GM12878 (cell line): ENCODE data around the gene PLS1. TPM values are rescaled to one million over a fixed set of nuclear protein-coding genes. Genes with fewer than 3 reads are reported as not detected.

Source experiments
- ATAC-seq: fragments of 200-7000 bp; cut with Tn5 transposase; 3 replicates; pipeline ENCODE4 v1.9.1; 2020; ENCODE audit warnings: mild to moderate bottlenecking, moderate library complexity
- BruUV-seq: library from RNA; stranded (reverse); fragments of 400-500 nt; replicated peaks from 2 replicates; lab custom pipeline; 2021; lab: Mats Ljungman, UMichigan
- CTCF ChIA-PET: fragments of 300-600 bp; sonication (Branson Sonifier 250); formaldehyde crosslinking; extraction: SDS; loops from one replicate; lab custom pipeline; 2021; ENCODE audit warnings: inconsistent platforms; lab: Yijun Ruan, JAX
- POLR2A ChIA-PET: fragments of 350-600 bp; formaldehyde crosslinking; extraction: SDS; loops from one replicate; lab custom pipeline; 2021; ENCODE audit warnings: inconsistent platforms; lab: Charles Lee
- RAD21 ChIA-PET: fragments of 300-600 bp; sonication (Branson Sonifier 250); formaldehyde crosslinking; loops from one replicate; lab custom pipeline; 2023; ENCODE audit warnings: antibody characterized with exemption; ENCODE audit not compliant: unreplicated experiment; lab: Charles Lee
- SMC1A ChIA-PET: fragments of 300-600 bp; sonication (Branson Sonifier 250); formaldehyde crosslinking; loops from one replicate; lab custom pipeline; 2023; ENCODE audit not compliant: unreplicated experiment, uncharacterized antibody; lab: Charles Lee
- DNase-seq: peaks from one replicate; pipeline ENCODE4 v3.0.0-alpha.2; 2011; ENCODE audit warnings: low read depth, low spot score
- FAIRE-seq: peaks from 3 replicates; lab custom pipeline; 2011; peaks lifted over from hg19 to GRCh38; lab: Jason Lieb, UNC
- H2AFZ ChIP-seq: 2 replicates; pipeline ENCODE4 v1.6.0; 2011; ENCODE audit warnings: low read depth, low read length, control low read depth; ENCODE audit not compliant: control insufficient read depth
- H3K27ac ChIP-seq: 2 replicates; pipeline ENCODE4 v1.5.1; 2011; ENCODE audit warnings: control low read depth; ENCODE audit not compliant: control insufficient read depth, insufficient read depth
- H3K27me3 ChIP-seq, 2 experiments: replicated peaks in 1 of 2; 2 replicates each; pipeline versions ENCODE4 v1.6.0 to v1.6.1; 2011; ENCODE audit warnings: low read length in 1 of 2; ENCODE audit not compliant: control insufficient read depth in 2 of 2, insufficient read depth in 2 of 2
- H3K36me3 ChIP-seq, 2 experiments: 2 replicates each; pipeline ENCODE4 v1.5.1; 2011; ENCODE audit warnings: low read length in 1 of 2; ENCODE audit not compliant: control insufficient read depth in 2 of 2, insufficient read depth in 2 of 2
- H3K4me1 ChIP-seq: 2 replicates; pipeline ENCODE4 v1.6.1; 2011; ENCODE audit warnings: mild to moderate bottlenecking, low read length, moderate library complexity, mixed read lengths; ENCODE audit not compliant: control insufficient read depth, insufficient read depth
- H3K4me2 ChIP-seq: 2 replicates; pipeline ENCODE4 v1.6.0; 2011; ENCODE audit warnings: control low read depth; ENCODE audit not compliant: control insufficient read depth, insufficient read depth
- H3K4me3 ChIP-seq: fragments of 200-600 bp; sonication (generic); 2 replicates; pipeline ENCODE4 v1.5.1; 2016
- H3K79me2 ChIP-seq: 2 replicates; pipeline ENCODE4 v1.6.0; 2011; ENCODE audit warnings: low read length; ENCODE audit not compliant: control insufficient read depth, insufficient read depth
- H3K9ac ChIP-seq: 2 replicates; pipeline ENCODE4 v1.8.0; 2011; ENCODE audit warnings: low read length, control low read depth, mixed read lengths; ENCODE audit not compliant: control insufficient read depth, insufficient read depth
- H3K9me3 ChIP-seq: replicated peaks from 3 replicates; pipeline ENCODE4 v1.5.1; 2011; ENCODE audit warnings: mild to moderate bottlenecking, low read length; ENCODE audit not compliant: control insufficient read depth, insufficient read depth
- H4K20me1 ChIP-seq: 2 replicates; pipeline ENCODE4 v1.6.0; 2011; ENCODE audit not compliant: control insufficient read depth, insufficient read depth
- ASH2L ChIP-seq: fragments of 300-600, 200-600 bp; sonication (generic); IDR thresholded peaks from 2 replicates; pipeline ENCODE4 v1.6.1; 2017; ENCODE audit warnings: low read depth, mild to moderate bottlenecking, borderline replicate concordance
- CREM ChIP-seq: IDR thresholded peaks from 2 replicates; pipeline ENCODE4 v1.6.1; 2014; ENCODE audit warnings: antibody characterized with exemption, low read depth
- EGR1 ChIP-seq, 2 experiments: IDR thresholded peaks; 1 replicate in 1 of 2; 2 replicates in 1 of 2; pipeline ENCODE4 v1.6.1; 2011 to 2012; ENCODE audit warnings: low read depth in 2 of 2, low read length in 2 of 2, borderline replicate concordance in 1 of 2, mild to moderate bottlenecking in 1 of 2, moderate library complexity in 1 of 2
- FOXK2 ChIP-seq: fragments of 450-650 bp; IDR thresholded peaks from 2 replicates; pipeline ENCODE4 v1.6.1; 2017; ENCODE audit warnings: mild to moderate bottlenecking, moderate library complexity
- IKZF1 ChIP-seq: fragments of 450-650 bp; conservative IDR thresholded peaks from 2 replicates; pipeline ENCODE4 v1.6.1; 2017; ENCODE audit warnings: antibody characterized with exemption, mild to moderate bottlenecking
- JUNB ChIP-seq: IDR thresholded peaks from 2 replicates; pipeline ENCODE4 v1.6.1; 2016; ENCODE audit warnings: antibody characterized with exemption, mild to moderate bottlenecking
- NFYA ChIP-seq: IDR thresholded peaks from 2 replicates; pipeline ENCODE4 v1.6.1; 2011; ENCODE audit warnings: low read depth, mild to moderate bottlenecking, low read length, improper control_type of control experiment, borderline replicate concordance
- NRF1 ChIP-seq: conservative IDR thresholded peaks from 2 replicates; pipeline ENCODE4 v1.6.1; 2011; ENCODE audit warnings: mild to moderate bottlenecking, low read depth, low read length, improper control_type of control experiment
- PAX5 ChIP-seq: IDR thresholded peaks from 2 replicates; pipeline ENCODE4 v1.6.1; 2011; ENCODE audit warnings: low read depth, low read length, borderline replicate concordance
- POU2F2 ChIP-seq: IDR thresholded peaks from 3 replicates; pipeline ENCODE4 v1.6.1; 2011; ENCODE audit warnings: low read depth, mild to moderate bottlenecking, low read length, borderline replicate concordance
- STAT1 ChIP-seq: fragments of 450-650 bp; conservative IDR thresholded peaks from 2 replicates; pipeline ENCODE4 v1.6.1; 2014; ENCODE audit warnings: antibody characterized with exemption, mild to moderate bottlenecking
- WRNIP1 ChIP-seq: IDR thresholded peaks from 2 replicates; pipeline ENCODE4 v1.6.1; 2011; ENCODE audit warnings: low read depth, low read length, improper control_type of control experiment, borderline replicate concordance
- in situ Hi-C: fragments of 300-500 bp; cut with MboI; formaldehyde crosslinking; loops from 9 replicates; pipeline ENCODE4 v1.14.3; 2018; ENCODE audit warnings: mixed read lengths
- intact Hi-C: fragments of 100-400 bp; cut with micrococcal nuclease; formaldehyde crosslinking; loops from one replicate; pipeline ENCODE4 v1.14.2; 2022; ENCODE audit not compliant: unreplicated experiment
- polyA plus RNA-seq, 11 experiments: library from polyadenylated mRNA; depleted of rRNA in 4 of 11; unstranded in 6 of 11; stranded (reverse) in 5 of 11; fragments of >200 nt; fragmentation: Nextera tagmentation in 4 of 11; fragmentation: Illumina TruSeq in 1 of 11; extraction: Ambion mirVana in 4 of 11; extraction: Trizol in 1 of 11; gene quantifications; 1 replicate in 1 of 11; 2 replicates in 10 of 11; pipeline versions ENCODE4 v1.2.1 to v1.2.3, GENCODE V29; 2011 to 2016; ENCODE audit warnings: inconsistent platforms in 2 of 11, missing spikeins in 2 of 11, low read depth in 1 of 11
- total RNA-seq, 4 experiments: library from RNA; depleted of rRNA in 3 of 4; stranded (reverse); fragments of >200 nt in 3 of 4; fragmentation: Illumina TruSeq in 1 of 4; extraction: Trizol in 1 of 4; gene quantifications; 2 replicates each; pipeline versions ENCODE4 v1.2.1 to v1.2.3, GENCODE V29; 2013 to 2021
- TF ChIP-seq, protein P1 (sequence below): IDR thresholded peaks from 2 replicates; pipeline ENCODE4 v1.6.1; 2011; ENCODE audit warnings: low read depth, mild to moderate bottlenecking, low read length, moderate library complexity, borderline replicate concordance; ENCODE audit errors: extremely low read depth

PLS1 gene
- total and polyA plus RNA-seq, 10 of the 15 experiments (the other 5 are each of a cell fraction or from before 2014, with no cell fraction given), result 0.59 to 11.7 (median 1.7) TPM

DNA sequence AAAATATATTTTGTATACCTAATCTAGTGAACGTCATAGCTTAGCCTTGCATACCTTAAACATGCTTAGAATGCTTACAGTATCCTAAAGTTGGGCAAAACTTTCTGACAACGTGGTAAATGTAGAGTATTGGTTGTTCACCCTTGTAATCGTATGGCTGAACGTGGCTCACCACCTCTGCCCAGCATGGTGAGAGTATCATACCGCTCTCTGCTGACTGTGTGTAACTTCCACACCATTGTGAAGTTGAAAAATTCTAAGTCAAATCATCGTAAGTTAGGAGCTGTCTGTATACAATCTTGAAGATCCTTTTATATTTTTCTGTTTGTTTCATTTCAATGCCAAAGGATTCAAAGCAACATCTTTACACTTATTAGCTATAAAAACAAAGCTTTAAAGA is 64.2 kb downstream of the PLS1 start (continued):
- TF ChIP-seq NRF1 (no peak), PAX5 (no peak), CREM (no peak), ASH2L (no peak), POU2F2 (no peak), EGR1 (IDR thresholded peaks at IDR 0.05; ENCODE audit: borderline replicate concordance in 1 of 2, low read depth in 2 of 2, low read length in 2 of 2) (no peak), JUNB (no peak), STAT1 (no peak)
- TF ChIP-seq, protein P1, sequence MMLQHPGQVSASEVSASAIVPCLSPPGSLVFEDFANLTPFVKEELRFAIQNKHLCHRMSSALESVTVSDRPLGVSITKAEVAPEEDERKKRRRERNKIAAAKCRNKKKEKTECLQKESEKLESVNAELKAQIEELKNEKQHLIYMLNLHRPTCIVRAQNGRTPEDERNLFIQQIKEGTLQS, result no peak

DNA sequence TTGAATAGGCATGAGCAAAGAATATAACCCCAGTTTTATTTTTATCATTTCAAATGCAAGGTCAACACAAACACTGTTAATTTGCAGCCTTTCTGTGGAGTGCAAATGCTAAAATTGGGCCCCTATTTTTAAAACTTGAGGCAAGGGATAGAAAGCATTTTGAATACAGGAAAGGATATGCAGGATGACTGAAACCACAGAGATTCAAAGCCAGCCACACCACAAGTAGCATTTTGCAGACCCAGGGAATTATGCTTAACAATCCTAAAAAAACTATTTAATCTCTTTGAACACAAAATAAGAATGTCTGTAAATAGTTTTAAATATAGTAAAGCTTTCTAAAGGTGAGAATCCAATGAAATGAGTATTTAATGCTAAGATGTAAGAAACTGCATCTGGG is 64.7 kb downstream of the PLS1 start:
- CTCF ChIA-PET, result interaction anchor here (0.9 kb wide), 1 partner anchor 33 kb away, joined by 4 read pairs; no protein-coding TSS in a partner anchor
- FAIRE-seq, result no peak
- intact Hi-C loops, result no loop called here

More for the DNA sequence above, 64.7 kb downstream of the PLS1 start:
- Histone ChIP-seq H2AFZ (no peak overlapping the region), H3K4me1 (no peaks in the 10 kb centered on the region), H3K36me3 (no peaks in the 10 kb centered on the region), H3K4me3 (no peak overlapping the region), H3K9me3 (no peaks in the 10 kb centered on the region)
- ATAC-seq (no peak), DNase-seq (no peak)
- in situ Hi-C loops, result no loop called here
- BruUV-seq, result no TSS peak
- ChIA-PET RAD21 (interaction anchor here (0.6 to 0.9 kb wide), 2 partner anchors 74 to 514 kb away, joined by 3 to 4 read pairs; no protein-coding TSS in a partner anchor), POLR2A (no interaction called here)
- TF ChIP-seq FOXK2 (no peak), NRF1 (no peak), NFYA (no peak), IKZF1 (no peak), WRNIP1 (no peak)
- TF ChIP-seq, all 136 proteins: peak for 0
- Histone ChIP-seq H3K27me3 (no peaks in the 10 kb centered on the region), H3K79me2 (no peaks in the 10 kb centered on the region), H3K4me2 (no peak overlapping the region), H4K20me1 (no peaks in the 10 kb centered on the region), H3K27ac (no peak overlapping the region), H3K9ac (no peak overlapping the region)
- SMC1A ChIA-PET, result interaction anchor here (1.0 to 1.9 kb wide), 3 partner anchors 10 to 22 kb away, joined by 3 read pairs; no protein-coding TSS in a partner anchor
